ENCODE results near the gene CHMP2A.
"Not testable (repeated sequence)": the region's sequence is repeated elsewhere in the genome, so short reads cannot be mapped to it uniquely, and the experiment has no call there.

The CHMP2A gene

DNA sequence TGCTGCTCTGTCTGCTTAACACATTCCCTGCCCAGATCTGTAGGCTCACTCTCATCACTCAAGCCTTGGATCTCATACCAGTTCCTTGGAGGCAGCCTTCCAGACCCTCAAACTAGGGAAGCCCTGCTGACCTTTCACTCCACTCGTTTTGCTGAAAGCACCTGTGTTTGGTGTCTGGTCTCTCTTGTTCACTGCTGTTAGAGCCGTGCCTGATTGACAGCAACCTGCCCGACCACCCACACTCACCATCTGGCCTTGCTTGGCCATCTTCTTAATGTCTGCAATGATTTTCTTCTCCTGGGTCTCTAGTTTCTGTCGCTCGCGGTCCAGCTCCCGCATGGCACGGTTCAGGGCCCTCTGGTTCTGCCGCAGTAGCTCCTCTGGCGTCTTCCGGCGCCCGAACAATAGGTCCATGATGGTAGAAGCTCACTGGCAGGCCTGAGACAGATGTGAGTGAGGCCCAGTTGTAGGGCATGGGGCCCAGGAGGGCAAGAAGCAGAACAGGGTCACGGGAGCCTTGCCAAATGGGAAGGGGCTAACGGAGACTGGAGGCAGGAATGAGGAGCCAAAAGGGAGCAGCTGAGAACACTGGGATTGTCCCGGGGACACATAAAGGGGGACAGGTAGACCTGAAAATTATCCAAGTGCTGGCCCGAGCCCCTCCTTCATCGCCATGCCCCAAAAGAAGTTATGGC is 959 bp downstream of the CHMP2A start:
- DNase-seq: no peak

DNA sequence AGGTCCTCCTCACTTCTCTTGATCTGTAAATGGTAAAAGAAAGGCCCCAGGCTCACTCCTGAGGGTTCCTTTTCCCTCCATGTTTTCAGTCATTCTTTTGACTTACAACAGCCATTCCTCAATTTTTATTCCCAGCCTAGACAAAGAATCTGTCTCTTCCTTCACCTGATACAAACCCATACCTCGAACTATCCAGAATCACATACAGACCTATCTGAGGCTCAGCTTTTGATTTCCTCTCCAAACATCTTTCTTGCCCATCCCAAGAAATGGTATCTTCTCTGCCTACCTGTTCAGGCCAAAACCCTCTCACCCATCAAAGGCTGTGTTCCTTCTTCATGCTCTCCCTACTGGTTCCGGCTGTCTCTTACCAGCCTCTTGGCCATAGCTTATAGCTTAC is 2.2 kb downstream of the CHMP2A start:
- DNase-seq: no peak

DNA sequence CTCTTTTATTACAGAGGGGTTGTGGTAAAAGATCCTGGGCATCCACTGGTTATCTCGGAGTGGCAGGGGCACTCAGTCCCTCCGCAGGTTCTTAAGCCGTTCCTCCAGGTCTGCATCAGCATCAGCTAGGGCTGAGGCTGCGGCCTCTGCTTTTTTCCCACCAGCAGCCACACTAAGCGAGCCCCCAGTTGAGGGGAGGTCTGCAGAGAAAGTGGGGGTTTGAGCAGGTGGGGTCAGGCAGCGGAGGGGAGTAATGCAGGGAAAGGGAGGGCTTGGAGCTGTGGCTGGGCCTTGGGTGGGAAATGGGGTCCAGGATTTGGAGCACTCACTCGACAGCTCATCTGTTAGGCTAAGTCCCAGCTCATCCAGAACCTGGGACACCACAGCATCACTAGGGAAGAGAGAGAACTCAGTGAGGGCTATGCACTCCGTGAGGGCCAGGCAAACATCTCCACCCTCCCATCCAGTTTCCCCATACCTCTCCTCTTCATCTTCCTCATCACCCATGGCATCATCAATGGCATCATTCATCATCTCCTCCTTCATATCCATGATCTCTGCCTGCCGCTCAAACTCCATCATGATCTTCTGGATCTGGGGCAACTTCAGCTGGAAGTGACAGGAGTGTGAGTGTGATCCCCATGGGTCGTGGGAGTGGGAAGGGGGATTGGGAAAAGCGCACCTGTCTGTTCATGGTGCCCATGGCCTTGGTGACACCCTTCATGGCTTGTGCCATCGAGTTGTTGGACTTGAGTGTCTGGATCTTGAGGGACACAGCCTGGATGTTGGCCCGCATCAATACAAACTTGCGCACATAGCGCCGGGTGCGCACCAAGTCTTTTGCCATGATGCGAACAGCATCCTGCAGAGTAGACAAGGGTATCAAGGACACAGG is 3.1 kb downstream of the CHMP2A start:
- no peak for DNase-seq

DNA sequence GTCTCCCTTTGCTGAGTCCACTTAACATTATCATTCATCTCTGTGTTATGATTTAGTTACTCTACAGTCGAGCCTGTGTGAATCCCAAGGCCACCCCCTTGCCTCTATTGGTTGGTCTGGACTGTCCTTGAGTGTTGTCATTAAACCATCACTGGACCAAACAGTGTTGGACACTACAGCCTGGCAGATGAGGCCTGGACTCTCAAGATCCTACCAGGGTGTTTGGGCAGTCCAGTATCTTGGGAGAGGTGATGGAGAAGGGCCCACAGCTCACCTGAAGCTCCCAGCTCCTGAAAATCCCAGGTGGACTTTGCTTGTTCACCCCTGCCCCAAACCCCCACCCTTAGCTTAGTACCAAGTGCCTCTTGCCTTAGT is 3.8 kb downstream of the CHMP2A start:
- no peak for DNase-seq

DNA sequence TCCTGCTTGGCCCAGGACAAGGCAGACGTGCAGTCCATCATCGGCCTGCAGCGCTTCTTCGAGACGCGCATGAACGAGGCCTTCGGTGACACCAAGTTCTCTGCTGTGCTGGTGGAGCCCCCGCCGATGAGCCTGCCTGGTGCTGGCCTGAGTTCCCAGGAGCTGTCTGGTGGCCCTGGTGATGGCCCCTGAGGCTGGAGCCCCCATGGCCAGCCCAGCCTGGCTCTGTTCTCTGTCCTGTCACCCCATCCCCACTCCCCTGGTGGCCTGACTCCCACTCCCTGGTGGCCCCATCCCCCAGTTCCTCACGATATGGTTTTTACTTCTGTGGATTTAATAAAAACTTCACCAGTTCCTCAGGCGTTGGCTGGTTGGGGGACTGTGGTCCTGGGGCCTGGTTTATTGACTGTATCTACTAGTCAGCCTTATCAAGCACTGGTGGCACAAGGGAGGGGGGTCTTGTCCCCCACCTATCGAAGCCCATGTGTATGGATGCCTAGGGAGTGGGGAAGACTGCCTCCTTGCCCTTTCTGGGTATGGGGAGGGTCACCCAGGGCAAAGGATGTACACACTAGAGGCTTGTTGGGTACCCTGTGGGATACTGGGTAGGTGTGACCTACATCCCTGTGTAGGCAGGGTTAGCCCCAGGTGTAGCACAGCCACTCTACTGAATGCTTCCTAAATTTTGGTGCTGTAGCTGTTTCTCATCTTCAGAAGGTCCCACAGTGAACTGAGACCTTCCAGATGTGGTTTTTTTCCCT is 4.4 kb downstream of the CHMP2A start:
- no peak for DNase-seq

DNA sequence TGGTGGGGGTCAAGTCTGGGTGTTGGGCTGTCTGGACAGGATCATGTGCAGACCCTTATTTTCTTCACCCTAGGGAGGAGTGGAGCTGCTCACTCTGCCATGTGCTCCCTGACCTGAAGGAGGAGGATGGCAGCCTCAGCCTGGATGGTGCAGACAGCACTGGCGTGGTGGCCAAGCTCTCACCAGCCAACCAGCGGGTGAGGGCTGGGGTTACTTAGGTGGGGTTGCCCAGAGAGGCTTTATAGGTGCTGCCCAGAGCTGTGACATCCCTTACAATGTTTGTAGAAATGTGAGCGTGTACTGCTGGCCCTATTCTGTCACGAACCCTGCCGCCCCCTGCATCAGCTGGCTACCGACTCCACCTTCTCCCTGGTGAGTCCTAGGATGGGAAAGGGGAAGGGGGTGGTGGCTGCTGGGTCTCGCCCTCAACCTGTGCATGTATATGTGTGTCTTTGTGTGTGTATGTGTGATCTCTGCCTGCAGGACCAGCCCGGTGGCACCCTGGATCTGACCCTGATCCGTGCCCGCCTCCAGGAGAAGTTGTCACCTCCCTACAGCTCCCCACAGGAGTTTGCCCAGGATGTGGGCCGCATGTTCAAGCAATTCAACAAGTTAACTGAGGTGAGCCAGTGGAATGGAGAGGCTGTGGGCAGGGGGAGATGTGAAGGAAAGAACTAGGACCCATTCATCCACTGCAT is 5.1 kb downstream of the CHMP2A start:
- no peak for DNase-seq

DNA sequence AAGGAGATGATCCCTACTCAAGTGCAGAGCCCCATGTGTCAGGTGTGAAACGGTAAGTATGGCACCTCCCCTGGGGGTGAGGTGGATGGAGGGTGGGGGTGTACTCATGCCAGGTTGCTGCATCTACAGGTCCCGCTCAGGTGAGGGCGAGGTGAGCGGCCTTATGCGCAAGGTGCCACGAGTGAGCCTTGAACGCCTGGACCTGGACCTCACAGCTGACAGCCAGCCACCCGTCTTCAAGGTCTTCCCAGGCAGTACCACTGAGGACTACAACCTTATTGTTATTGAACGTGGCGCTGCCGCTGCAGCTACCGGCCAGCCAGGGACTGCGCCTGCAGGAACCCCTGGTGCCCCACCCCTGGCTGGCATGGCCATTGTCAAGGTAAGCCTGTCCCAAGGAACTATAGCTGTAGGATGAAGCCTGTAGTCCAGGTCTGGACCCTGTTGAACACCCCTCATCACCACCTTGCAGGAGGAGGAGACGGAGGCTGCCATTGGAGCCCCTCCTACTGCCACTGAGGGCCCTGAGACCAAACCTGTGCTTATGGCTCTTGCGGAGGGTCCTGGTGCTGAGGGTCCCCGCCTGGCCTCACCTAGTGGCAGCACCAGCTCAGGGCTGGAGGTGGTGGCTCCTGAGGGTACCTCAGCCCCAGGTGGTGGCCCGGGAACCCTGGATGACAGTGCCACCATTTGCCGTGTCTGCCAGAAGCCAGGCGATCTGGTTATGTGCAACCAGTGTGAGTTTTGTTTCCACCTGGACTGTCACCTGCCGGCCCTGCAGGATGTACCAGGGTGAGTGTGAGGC is 5.8 kb downstream of the CHMP2A start:
- DNase-seq: no peak

DNA sequence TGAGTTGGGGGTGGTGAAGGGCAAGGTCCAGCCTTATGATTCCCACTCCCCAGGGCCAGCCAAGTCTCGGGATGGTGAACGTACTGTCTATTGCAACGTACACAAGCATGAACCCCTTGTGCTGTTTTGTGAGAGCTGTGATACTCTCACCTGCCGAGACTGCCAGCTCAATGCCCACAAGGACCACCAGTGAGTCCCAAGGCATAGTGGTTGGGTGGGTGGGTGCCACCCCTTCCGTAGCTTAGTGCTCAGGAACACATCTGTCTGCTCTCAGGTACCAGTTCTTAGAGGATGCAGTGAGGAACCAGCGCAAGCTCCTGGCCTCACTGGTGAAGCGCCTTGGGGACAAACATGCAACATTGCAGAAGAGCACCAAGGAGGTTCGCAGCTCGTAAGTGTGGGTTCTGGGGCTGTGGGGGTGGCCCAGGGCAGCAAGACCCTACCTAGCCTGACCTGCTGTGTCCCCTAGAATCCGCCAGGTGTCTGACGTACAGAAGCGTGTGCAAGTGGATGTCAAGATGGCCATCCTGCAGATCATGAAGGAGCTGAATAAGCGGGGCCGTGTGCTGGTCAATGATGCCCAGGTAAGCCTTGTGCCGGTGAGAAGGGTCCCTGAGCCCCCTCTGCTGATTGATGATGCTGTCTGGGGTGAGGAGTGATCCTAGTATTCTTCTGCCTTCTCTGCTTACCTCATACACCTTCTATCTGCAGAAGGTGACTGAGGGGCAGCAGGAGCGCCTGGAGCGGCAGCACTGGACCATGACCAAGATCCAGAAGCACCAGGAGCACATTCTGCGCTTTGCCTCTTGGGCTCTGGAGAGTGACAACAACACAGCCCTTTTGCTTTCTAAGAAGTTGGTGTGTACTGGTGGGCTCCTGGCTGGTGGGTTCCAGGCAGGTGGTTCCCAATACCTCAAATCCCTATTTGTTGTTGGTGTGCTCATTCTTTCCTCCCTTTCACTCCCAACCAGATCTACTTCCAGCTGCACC is 7.3 kb downstream of the CHMP2A start:
- no peak for DNase-seq

DNA sequence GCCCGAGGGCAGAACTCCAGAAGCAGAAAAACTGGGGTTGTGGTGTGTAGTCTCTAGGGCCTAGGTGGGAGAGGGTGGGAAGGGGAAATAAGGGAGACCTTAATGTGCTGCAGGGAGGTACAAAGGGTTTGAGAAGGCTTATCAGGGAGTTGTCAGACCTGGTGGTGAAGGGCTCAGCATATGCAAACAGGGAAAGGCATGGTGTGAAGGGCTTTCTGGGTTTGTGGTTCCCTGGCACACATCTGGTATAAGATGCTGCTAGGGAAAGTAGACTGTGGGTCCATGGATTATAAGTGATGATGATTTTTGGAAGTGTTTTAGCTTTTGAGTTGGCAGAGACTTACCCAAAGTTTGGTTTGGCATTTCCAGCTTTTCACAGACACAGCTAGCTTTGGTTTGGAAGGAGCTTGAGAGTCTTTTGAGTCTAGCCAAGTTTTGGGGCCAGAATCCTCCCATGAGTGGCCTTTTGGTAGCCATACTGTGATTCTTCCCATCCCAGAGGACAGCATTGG is 8.8 kb downstream of the CHMP2A start:
- no peak for DNase-seq

DNA sequence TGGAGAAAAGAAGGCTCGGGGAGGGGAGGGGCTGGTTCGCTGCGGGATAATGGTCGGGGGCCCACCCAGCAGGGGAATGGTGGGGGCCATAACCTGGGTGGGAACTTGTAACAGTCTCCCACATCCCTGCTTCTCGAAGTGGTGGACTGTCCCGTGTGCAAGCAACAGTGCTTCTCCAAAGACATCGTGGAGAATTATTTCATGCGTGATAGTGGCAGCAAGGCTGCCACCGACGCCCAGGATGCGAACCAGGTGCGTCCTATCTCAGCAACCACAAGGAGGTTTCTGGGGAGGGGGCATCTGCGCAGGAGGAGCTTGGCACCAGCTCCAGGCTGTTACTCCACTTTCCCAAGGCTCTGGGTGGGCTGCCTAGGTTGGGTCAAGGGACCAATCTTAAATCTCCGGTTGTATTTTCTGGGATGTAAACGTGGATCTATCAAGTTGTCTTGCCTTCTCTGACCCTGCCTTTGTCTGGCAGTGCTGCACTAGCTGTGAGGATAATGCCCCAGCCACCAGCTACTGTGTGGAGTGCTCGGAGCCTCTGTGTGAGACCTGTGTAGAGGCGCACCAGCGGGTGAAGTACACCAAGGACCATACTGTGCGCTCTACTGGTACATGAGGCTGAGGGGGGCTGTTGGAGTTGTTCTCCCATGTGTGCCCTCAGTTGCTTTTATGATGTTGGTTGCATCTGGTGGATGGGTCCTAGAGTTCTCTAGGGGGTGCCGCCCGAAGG is 9.5 kb downstream of the CHMP2A start:
- DNase-seq: no peak

DNA sequence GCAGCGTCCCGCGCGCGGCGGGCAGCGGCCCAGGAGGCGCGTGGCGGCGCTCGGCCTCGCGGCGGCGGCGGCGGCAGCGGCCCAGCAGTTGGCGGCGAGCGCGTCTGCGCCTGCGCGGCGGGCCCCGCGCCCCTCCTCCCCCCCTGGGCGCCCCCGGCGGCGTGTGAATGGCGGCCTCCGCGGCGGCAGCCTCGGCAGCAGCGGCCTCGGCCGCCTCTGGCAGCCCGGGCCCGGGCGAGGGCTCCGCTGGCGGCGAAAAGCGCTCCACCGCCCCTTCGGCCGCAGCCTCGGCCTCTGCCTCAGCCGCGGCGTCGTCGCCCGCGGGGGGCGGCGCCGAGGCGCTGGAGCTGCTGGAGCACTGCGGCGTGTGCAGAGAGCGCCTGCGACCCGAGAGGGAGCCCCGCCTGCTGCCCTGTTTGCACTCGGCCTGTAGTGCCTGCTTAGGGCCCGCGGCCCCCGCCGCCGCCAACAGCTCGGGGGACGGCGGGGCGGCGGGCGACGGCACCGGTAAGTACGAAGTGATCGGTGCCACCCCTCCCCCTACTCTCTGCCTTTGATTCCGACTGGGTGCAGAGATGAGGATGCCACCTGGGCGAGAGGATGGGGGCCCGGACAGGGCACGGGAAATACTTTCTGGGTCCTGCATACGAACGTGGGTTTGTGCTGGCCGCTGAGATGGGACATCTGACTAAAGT is 10.2 kb downstream of the CHMP2A start:
- DNase-seq: no peak

DNA sequence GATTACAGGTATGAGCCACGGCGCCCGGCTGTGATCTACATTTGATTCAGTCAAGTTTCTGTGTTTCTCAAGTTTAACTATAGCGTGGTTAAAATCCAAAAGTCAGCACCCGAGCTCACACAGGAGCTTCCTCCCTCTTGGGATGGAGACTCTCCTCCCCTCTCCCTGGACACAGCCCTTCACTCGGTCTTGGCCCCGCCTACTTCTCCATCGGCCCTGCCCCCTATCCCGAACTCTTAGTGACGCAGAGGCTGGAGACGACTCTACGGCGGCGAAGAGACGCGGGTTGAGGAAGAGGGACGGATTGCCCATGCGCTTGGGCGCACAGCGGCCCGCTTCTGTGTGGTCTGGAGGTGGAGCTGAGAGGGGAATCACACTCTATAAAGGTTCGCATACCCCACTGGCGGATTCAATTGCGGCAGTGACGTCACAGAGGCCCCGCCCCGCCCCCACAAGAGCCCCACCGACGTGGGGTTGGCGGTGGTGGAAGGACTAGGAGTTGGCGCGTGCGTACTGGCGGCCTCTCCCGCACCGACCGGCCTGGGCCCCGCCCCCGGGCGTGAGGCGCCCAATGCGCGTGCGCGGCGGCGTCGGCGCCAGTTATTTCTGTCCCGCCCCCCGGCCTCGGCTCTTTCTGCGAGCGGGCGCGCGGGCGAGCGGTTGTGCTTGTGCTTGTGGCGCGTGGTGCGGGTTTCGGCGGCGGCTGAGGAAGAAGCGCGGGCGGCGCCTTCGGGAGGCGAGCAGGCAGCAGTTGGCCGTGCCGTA is 10.9 kb downstream of the CHMP2A start, which contains the start of gene TRIM28:
TRIM28 (plus strand) TSS at position 239 of the 765 bp plus-strand sequence. CDS start 694 bp downstream, outside the sequence.
- DNase-seq: no peak

DNA sequence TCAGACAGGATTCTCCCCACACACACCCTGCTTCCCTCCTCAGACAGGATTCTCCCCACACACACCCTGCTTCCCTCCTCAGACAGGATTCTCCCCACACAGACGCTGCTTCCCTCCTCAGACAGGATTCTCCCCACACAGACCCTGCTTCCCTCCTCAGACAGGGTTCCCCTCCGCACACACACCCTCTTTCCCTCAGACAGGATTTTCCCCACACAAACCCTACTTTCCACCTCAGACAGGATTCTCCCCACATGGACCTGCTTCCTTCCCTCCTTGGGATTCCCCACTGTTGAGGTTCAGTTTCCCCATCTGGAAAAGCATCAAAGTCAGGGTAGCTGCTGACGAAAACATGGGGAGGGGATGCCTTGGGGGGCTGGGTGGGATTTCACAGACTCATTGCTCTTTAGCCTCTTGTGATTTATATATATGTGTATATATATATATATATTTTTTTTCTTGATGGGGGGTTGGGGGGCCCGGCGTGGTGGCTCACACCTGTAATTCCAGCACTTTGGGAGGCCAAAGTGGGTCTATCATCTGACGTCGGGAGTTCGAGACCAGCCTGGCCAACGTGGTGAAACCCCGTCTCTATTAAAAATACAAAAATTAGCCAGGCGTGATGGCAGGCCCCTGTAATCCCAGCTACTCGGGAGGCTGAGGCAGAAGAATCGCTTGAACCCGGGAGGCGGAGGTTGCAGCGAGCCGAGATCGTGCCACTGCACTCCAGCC is 12.1 kb downstream of the CHMP2A start:
- DNase-seq: not testable (repeated sequence)

DNA sequence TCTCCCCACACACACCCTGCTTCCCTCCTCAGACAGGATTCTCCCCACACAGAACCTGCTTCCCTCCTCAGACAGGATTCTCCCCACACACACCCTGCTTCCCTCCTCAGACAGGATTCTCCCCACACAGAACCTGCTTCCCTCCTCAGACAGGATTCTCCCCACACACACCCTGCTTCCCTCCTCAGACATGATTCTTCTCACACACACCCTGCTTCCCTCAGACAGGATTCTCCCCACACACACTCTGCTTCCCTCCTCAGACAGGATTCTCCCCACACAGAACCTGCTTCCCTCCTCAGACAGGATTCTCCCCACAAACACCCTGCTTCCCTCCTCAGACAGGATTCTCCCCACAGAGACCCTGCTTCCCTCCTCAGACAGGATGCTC is 15.7 kb downstream of the CHMP2A start:
- not testable (repeated sequence) for DNase-seq

DNA sequence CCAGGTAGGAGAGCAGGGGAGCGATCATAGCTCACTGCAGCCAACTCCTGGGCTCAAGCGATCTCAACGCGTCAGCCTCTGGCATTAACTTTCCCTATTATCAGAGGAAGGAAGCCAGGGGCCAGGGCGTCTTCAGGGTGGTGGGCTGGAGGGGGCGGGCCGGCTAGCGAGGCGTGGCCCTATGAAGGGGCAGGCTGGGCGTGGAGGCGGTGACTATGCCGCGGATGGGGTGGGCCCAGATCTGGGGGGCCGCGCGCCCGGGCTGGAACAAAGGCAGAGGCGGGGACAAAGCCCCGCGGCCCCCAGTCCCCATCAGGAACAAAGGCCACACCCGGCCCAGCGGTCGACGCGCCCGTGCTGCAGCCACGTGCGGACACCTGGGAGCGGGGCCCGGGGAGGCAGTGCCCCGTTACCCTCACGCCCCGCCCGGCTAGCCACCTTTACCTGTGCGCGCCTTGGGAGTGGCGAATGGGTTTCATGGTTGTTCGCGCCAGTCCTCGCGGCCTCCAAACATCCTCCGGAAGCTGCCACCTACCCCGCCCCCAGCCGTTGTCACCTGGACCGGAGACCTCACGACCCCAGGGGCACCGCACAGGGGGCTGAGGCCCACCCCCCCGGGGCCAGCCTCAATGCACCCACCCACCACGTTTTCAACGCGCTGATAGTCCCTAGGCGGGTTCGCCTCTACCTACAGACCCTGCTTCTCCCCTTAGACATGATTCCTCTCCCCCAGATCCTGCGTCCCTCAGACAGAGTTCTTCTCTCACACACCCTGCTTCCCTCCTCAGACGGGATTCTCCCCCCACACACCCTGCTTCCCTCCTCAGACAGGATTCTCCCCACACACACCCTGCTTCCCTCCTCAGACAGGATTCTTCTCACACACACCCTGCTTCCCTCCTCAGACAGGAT is 16.4 kb downstream of the CHMP2A start:
- DNase-seq: no peak
